OCI-LY3 (cell line): ENCODE data around the gene THOP1.

ENCODE experiments used
- H2AFZ ChIP-seq: fragments of 200-600, 300-600 bp; shearing (Covaris generic); 2 replicates; pipeline ENCODE4 v1.6.0; 2014; ENCODE audit warnings: antibody characterized with exemption, low read depth, low read length
- H3K27ac ChIP-seq: fragments of 200-600, 300-600 bp; sonication (generic); 2 replicates; pipeline ENCODE4 v1.5.1; 2014; ENCODE audit warnings: mild to moderate bottlenecking, low read length, moderate library complexity, mixed read lengths
- H3K27me3 ChIP-seq: fragments of 200-600, 300-600 bp; sonication (generic); 2 replicates; pipeline ENCODE4 v1.6.1; 2014; ENCODE audit warnings: low read depth, low read length, mixed read lengths
- H3K36me3 ChIP-seq: fragments of 200-600, 300-600 bp; sonication (generic); replicated peaks from 2 replicates; pipeline ENCODE3; 2014; ENCODE audit warnings: low read depth, low read length, mixed read lengths
- H3K4me1 ChIP-seq: fragments of 300-600, 200-600 bp; sonication (generic); 2 replicates; pipeline ENCODE4 v1.6.1; 2014; ENCODE audit warnings: low read length, mixed read lengths
- H3K4me2 ChIP-seq: fragments of 200-600, 300-600 bp; sonication (generic); 2 replicates; pipeline ENCODE4 v1.6.1; 2014; ENCODE audit warnings: low read length, mixed read lengths
- H3K4me3 ChIP-seq: fragments of 300-600, 200-600 bp; sonication (generic); 2 replicates; pipeline ENCODE4 v1.5.1; 2014; ENCODE audit warnings: antibody characterized with exemption, mild to moderate bottlenecking, low read length, moderate library complexity
- H3K79me2 ChIP-seq: fragments of 300-600, 200-600 bp; shearing (Covaris generic); 2 replicates; pipeline ENCODE4 v1.6.1; 2014; ENCODE audit warnings: mild to moderate bottlenecking, low read length, mixed read lengths
- H3K9ac ChIP-seq: fragments of 300-600, 200-600 bp; shearing (Covaris generic); 2 replicates; pipeline ENCODE4 v1.6.0; 2014; ENCODE audit warnings: mild to moderate bottlenecking, low read length, moderate library complexity
- H3K9me3 ChIP-seq: fragments of 200-600, 300-600 bp; shearing (Covaris generic); 2 replicates; pipeline ENCODE4 v1.6.1; 2014; ENCODE audit warnings: low read length, mixed read lengths; ENCODE audit not compliant: insufficient read depth
- H4K20me1 ChIP-seq: fragments of 200-600, 300-600 bp; sonication (generic); 2 replicates; pipeline ENCODE4 v1.6.1; 2016; ENCODE audit warnings: low read length, mixed read lengths; ENCODE audit not compliant: insufficient read depth
- CTCF ChIP-seq: fragments of 200-600, 300-600 bp; sonication (generic); IDR thresholded peaks from 2 replicates; pipeline ENCODE4 v1.5.1; 2014; ENCODE audit warnings: antibody characterized with exemption, low read length, low read depth
- EZH2phosphoT487 ChIP-seq: fragments of 200-600 bp; shearing (Covaris generic); IDR thresholded peaks from 2 replicates; pipeline ENCODE4 v1.6.1; 2018; ENCODE audit warnings: antibody characterized with exemption, mixed run types, low read depth

The THOP1 gene

GRCh38 chr19:2785244-2785997 lies at the start of gene THOP1:
Gene THOP1, plus strand, starts transcription at chr19:2785503. Its CDS starts 160 bp downstream, at chr19:2785663.
- Histone ChIP-seq H3K9ac (peak within 1 kb of the TSS; percentile 90), H3K36me3 (peaks cover 30% of the 10 kb centered on the region), H2AFZ (peak within 1 kb of the TSS; percentile 50; the same call in 1 of the 2 replicates), H4K20me1 (peaks cover 20% of the 10 kb centered on the region), H3K27me3 (no peaks in the 10 kb centered on the region), H3K79me2 (peaks cover 79% of the 10 kb centered on the region), H3K4me1 (peaks cover 23% of the 10 kb centered on the region), H3K4me3 (peak within 1 kb of the TSS; percentile 84), H3K27ac (peak within 1 kb of the TSS; percentile 40), H3K4me2 (peak within 1 kb of the TSS; percentile 74), H3K9me3 (no peaks in the 10 kb centered on the region)
- TF ChIP-seq EZH2phosphoT487 = no peak

GRCh38 chr19:2736550-2737190 lies 48.6 kb upstream of the THOP1 start:
- no peaks in the 10 kb centered on the region for H3K27me3 ChIP-seq
- H2AFZ ChIP-seq = no peak overlapping the region
- no peaks in the 10 kb centered on the region; the same call in 1 of the 2 replicates for H4K20me1 ChIP-seq

GRCh38 chr19:2739602-2740313 lies 45.5 kb upstream of the THOP1 start, which contains the start of gene SLC39A3:
Gene SLC39A3, minus strand, starts transcription at chr19:2740017. Its CDS starts 2,760 bp downstream, at chr19:2737257.
- Histone ChIP-seq H3K4me2 (peak within 1 kb of the TSS; percentile 92), H3K9me3 (peaks cover 5% of the 10 kb centered on the region), H2AFZ (peak within 1 kb of the TSS; percentile 94), H3K27ac (no peak within 1 kb of the TSS), H3K4me1 (no peaks in the 10 kb centered on the region), H3K4me3 (peak within 1 kb of the TSS; percentile 95), H3K9ac (peak within 1 kb of the TSS; percentile 77), H3K79me2 (peaks cover 22% of the 10 kb centered on the region), H4K20me1 (no peaks in the 10 kb centered on the region; the same call in 1 of the 2 replicates), H3K27me3 (peaks cover 9% of the 10 kb centered on the region), H3K36me3 (peaks cover 23% of the 10 kb centered on the region)
- TF ChIP-seq CTCF (no peak), EZH2phosphoT487 (no peak)

More at GRCh38 chr19:2736550-2737190, 48.6 kb upstream of the THOP1 start:
- Histone ChIP-seq H3K9ac (no peak overlapping the region), H3K4me3 (no peak overlapping the region), H3K79me2 (peaks cover 22% of the 10 kb centered on the region), H3K4me1 (no peaks in the 10 kb centered on the region), H3K4me2 (no peak overlapping the region), H3K9me3 (peaks cover 5% of the 10 kb centered on the region), H3K27ac (no peak overlapping the region), H3K36me3 (peaks cover 25% of the 10 kb centered on the region)
- TF ChIP-seq CTCF (no peak), EZH2phosphoT487 (no peak)

GRCh38 chr19:2740314-2740656 lies 45.0 kb upstream of the THOP1 start:
- H2AFZ ChIP-seq = peak overlapping the region; percentile 94
- H3K9ac ChIP-seq = no peak overlapping the region
- peaks cover 5% of the 10 kb centered on the region for H3K9me3 ChIP-seq
- peaks cover 19% of the 10 kb centered on the region for H3K36me3 ChIP-seq
- H3K4me1 ChIP-seq = no peaks in the 10 kb centered on the region
- peaks cover 9% of the 10 kb centered on the region for H3K27me3 ChIP-seq
- H4K20me1 ChIP-seq = no peaks in the 10 kb centered on the region; the same call in 1 of the 2 replicates
- TF ChIP-seq EZH2phosphoT487 = no peak
- no peak for TF ChIP-seq CTCF
- no peak overlapping the region for H3K27ac ChIP-seq
- H3K79me2 ChIP-seq = peaks cover 22% of the 10 kb centered on the region
- H3K4me3 ChIP-seq = peak overlapping the region; percentile 95
- peak overlapping the region; percentile 63 for H3K4me2 ChIP-seq
